ENCODE results near the gene C6orf89. TPM values are rescaled to one million over a fixed set of nuclear protein-coding genes. Genes with fewer than 3 reads are reported as not detected.

C6orf89 gene
- polyA plus RNA-seq, 1 donor (not counting 4 experiments of a cell fraction or from before 2014, with no cell fraction given) = 29.0 TPM

DNA sequence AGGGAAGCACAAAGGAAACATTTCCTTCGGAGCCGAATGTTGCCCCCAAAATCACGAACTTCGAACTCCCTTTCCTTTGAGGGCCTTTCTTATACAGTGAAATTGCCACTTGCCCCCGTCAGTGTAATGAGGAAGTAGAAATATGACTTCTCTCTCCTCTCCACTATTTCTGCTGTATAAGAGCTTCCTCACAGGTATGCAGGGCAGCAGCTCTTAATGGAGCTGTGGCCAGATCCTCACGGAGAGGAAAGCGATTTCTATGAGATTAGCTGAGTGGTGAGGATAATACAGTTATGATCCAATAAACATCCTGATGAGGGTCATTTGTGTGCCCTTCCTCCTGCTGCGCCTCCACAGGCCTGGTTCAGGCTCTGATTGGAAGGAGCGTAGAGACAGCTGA, 35.7 kb upstream of the C6orf89 start:
- Histone ChIP-seq H3K4me3 (ENCODE audit: control insufficient read depth in 2 of 3, extremely low read depth in 1 of 3, insufficient read depth in 2 of 3, low read depth in 1 of 3, low read length in 3 of 3) (no peak overlapping the region), H3K9me3 (ENCODE audit: control insufficient read depth, low read depth, low read length) (no peaks in the 10 kb centered on the region), H4K20me1 (ENCODE audit: control insufficient read depth, extremely low read depth, insufficient read depth, low read length) (no peaks in the 10 kb centered on the region), H3K4me1 (ENCODE audit: control insufficient read depth, extremely low read depth, insufficient read depth, low read length) (peaks cover 27% of the 10 kb centered on the region), H3K36me3 (ENCODE audit: control insufficient read depth in 2 of 2, extremely low read depth in 1 of 2, insufficient read depth in 2 of 2, low read length in 2 of 2) (peaks cover 3% of the 10 kb centered on the region in 2 experiments), H3K27ac (ENCODE audit: control insufficient read depth, insufficient read depth, low read length) (no peak overlapping the region), H3K9me1 (ENCODE audit: control insufficient read depth, extremely low read depth, insufficient read depth, low read length) (no peaks in the 10 kb centered on the region), H3K9ac (ENCODE audit: control insufficient read depth, extremely low read depth, insufficient read depth, low read length) (no peak overlapping the region), H2AFZ (ENCODE audit: control insufficient read depth, low read length) (no peak overlapping the region), H3K79me2 (ENCODE audit: control insufficient read depth, insufficient read depth, low read length) (no peaks in the 10 kb centered on the region), H3K27me3 (ENCODE audit: control insufficient read depth, extremely low read depth, insufficient read depth, low read length) (no peaks in the 10 kb centered on the region), H3K4me2 (ENCODE audit: control insufficient read depth, extremely low read depth, insufficient read depth, low read depth, low read length) (no peak overlapping the region)
- dilution Hi-C loops (cut with MboI; ENCODE audit: extremely low pct_ligation_motif_present, low sequenced_read_pairs) = no loop called here
- no peak for DNase-seq (ENCODE audit: low read depth, low spot score)
- FAIRE-seq = no peak
- TF ChIP-seq CTCF (optimal IDR thresholded peaks at IDR 0.05 in 1 of 3, IDR thresholded peaks at IDR 0.05 in 1 of 3, conservative IDR thresholded peaks at IDR 0.05 in 1 of 3; ENCODE audit: extremely low read depth in 1 of 3, insufficient read depth in 2 of 3, low read length in 3 of 3) = no peak

DNA sequence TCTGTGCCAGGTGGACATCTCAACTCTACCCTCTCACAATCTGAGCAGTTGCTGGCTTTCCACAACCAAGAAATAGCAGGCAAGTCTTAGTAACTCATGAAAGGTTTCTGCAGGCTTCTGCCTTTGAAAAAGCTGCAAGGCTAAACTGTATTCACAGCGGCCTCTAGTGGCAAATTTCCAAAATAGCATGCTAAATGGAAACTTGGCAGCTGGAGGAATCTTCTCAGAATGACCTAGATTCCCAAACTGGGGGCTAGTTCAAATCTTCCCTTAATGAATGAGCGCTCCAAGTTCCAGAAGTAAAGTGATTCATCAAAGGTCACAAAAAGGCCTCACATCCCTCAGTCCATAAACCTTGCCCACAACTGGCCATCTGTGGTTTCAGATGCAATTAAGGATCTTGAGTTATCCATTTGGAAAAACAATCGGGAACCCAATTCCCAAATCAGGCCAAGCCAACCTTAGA, 34.6 kb upstream of the C6orf89 start:
- no peak overlapping the region for H3K9ac ChIP-seq (ENCODE audit: control insufficient read depth, extremely low read depth, insufficient read depth, low read length)
- dilution Hi-C loops (cut with MboI; ENCODE audit: extremely low pct_ligation_motif_present, low sequenced_read_pairs) = no loop called here
- peak; percentile 69 for FAIRE-seq

More for the DNA sequence above, 34.6 kb upstream of the C6orf89 start:
- Histone ChIP-seq H3K27me3 (ENCODE audit: control insufficient read depth, extremely low read depth, insufficient read depth, low read length) (no peaks in the 10 kb centered on the region), H3K4me3 (ENCODE audit: control insufficient read depth in 2 of 3, extremely low read depth in 1 of 3, insufficient read depth in 2 of 3, low read depth in 1 of 3, low read length in 3 of 3) (no peak overlapping the region), H3K79me2 (ENCODE audit: control insufficient read depth, insufficient read depth, low read length) (no peaks in the 10 kb centered on the region), H3K36me3 (ENCODE audit: control insufficient read depth in 2 of 2, extremely low read depth in 1 of 2, insufficient read depth in 2 of 2, low read length in 2 of 2) (peaks cover 5 to 13% of the 10 kb centered on the region in 2 experiments), H4K20me1 (ENCODE audit: control insufficient read depth, extremely low read depth, insufficient read depth, low read length) (no peaks in the 10 kb centered on the region), H3K4me1 (ENCODE audit: control insufficient read depth, extremely low read depth, insufficient read depth, low read length) (peaks cover 27% of the 10 kb centered on the region), H3K9me1 (ENCODE audit: control insufficient read depth, extremely low read depth, insufficient read depth, low read length) (no peaks in the 10 kb centered on the region), H3K9me3 (ENCODE audit: control insufficient read depth, low read depth, low read length) (no peaks in the 10 kb centered on the region), H3K27ac (ENCODE audit: control insufficient read depth, insufficient read depth, low read length) (no peak overlapping the region), H2AFZ (ENCODE audit: control insufficient read depth, low read length) (no peak overlapping the region), H3K4me2 (ENCODE audit: control insufficient read depth, extremely low read depth, insufficient read depth, low read depth, low read length) (no peak overlapping the region)
- DNase-seq (ENCODE audit: low read depth, low spot score) = peak; percentile 33
- peak; percentile 52 to 82 (median 74) for TF ChIP-seq CTCF (optimal IDR thresholded peaks at IDR 0.05 in 1 of 3, IDR thresholded peaks at IDR 0.05 in 1 of 3, conservative IDR thresholded peaks at IDR 0.05 in 1 of 3; ENCODE audit: extremely low read depth in 1 of 3, insufficient read depth in 2 of 3, low read length in 3 of 3)
- no peak for TF ChIP-seq EZH2 (IDR thresholded peaks at IDR 0.05; ENCODE audit: low read length)

Measured in keratinocyte (primary cell).